Measurements from ENCODE around the gene DNASE1L1. TPM values are rescaled to one million over a fixed set of nuclear protein-coding genes. Genes with fewer than 3 reads are reported as not detected.

Gene DNASE1L1
- total and polyA plus RNA-seq, 2 experiments from 2014 or later: 22.6 to 36.1 TPM

DNA sequence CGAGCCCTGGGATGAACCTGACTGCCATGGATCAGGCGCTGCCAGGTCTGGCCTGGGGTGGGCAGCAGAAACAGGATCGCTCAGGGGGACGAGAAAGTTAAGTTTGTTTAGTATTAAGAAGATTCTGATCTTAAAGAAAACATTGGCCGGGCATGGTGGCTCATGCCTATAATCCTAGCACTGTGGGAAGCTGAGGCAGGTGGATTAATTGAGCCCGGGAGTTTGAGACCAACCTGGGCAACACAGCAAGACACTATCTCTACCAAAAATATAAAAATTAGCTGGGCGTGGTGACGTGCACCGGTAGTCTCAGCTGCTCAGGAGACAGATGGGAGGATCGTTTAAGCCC, 33.9 kb downstream of the DNASE1L1 start:
- Histone ChIP-seq H3K27me3 (no peaks in the 10 kb centered on the region), H3K4me3 (no peak overlapping the region), H3K36me3 (replicated peaks; ENCODE audit: insufficient read depth, low read depth) (no peaks in the 10 kb centered on the region), H3K79me2 (peaks cover 11% of the 10 kb centered on the region), H3K9me2 (replicated peaks; ENCODE audit: insufficient read depth) (no peaks in the 10 kb centered on the region), H3K4me2 (peak overlapping the region; percentile 85), H2AFZ (no peak overlapping the region), H3K4me1 (ENCODE audit: insufficient read depth) (peaks cover 14% of the 10 kb centered on the region), H4K20me1 (ENCODE audit: insufficient read depth, poor library complexity, severe bottlenecking) (peaks cover under 1% of the 10 kb centered on the region), H3K9me3 (ENCODE audit: low read depth) (no peaks in the 10 kb centered on the region), H3K27ac (peak overlapping the region; percentile 27)
- 75% methylated on average over 10 of the region's 10 CpGs for whole genome bisulfite sequencing (ENCODE audit: low lambda C conversion rate, missing lambda C conversion rate)
- no peak for DNase-seq (ENCODE audit: low spot score)
- no peak for TF ChIP-seq EZH2 (IDR thresholded peaks at IDR 0.05; ENCODE audit: borderline replicate concordance)

DNA sequence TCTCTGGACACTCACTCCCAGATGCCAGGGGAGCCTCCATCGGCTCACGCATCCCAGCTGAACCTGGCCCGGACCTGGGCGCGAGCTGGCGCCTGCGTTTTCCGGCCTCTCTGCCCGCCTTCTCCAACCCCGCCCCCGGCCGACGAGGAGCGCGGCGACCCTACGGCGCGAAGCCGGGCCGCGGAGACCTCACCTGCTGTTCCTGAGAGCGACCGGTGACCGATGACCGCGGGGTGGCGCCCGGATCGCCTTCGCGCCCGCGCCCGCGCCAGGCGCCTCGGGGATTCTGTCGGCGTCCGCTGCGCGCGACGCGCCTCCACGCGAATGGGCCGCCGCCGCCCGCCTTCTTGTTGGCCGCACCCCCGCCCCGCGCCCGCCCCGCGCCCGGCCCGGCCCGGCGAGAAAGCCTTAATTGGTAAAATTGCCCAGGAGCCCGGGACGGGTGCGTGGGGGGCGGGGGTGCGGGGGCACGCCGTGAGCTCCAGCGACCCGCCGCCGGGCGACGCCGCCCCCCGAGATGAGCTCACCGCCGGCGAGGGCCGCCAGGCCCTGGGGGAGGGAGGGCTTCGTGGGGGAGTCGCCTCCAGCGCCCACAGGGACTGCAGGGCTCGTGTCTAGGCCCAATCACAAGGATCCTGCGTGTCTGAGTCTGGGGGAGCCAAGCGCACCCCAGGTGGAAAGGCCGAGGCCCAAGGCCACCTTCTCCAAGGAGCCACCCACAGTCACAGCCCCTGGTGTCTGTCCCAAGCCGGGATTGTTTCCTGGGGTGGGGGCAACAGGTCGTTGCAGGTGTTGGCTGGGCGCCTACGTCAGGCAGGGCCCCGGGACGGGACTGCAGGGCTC, 34.5 kb downstream of the DNASE1L1 start, which contains the start of gene FLNA:
Gene FLNA (minus strand): TSS at position 322 of the 843 bp plus-strand sequence. CDS start 3,389 bp downstream, outside the sequence.
- DNase-seq (ENCODE audit: low spot score): peak; percentile 57
- no peaks in the 10 kb centered on the region for H3K9me2 ChIP-seq (replicated peaks; ENCODE audit: insufficient read depth)
- H3K4me2 ChIP-seq: peak within 1 kb of the TSS; percentile 85
- no peaks in the 10 kb centered on the region for H3K9me3 ChIP-seq (ENCODE audit: low read depth)
- no peaks in the 10 kb centered on the region for H3K27me3 ChIP-seq
- H3K4me3 ChIP-seq: no peak within 1 kb of the TSS
- peaks cover 8% of the 10 kb centered on the region for H3K79me2 ChIP-seq
- peak within 1 kb of the TSS; percentile 50 for H3K27ac ChIP-seq
- no peaks in the 10 kb centered on the region for H3K36me3 ChIP-seq (replicated peaks; ENCODE audit: insufficient read depth, low read depth)
- H3K4me1 ChIP-seq (ENCODE audit: insufficient read depth): peaks cover 14% of the 10 kb centered on the region
- no peaks in the 10 kb centered on the region for H4K20me1 ChIP-seq (ENCODE audit: insufficient read depth, poor library complexity, severe bottlenecking)
- TF ChIP-seq, protein P1, sequence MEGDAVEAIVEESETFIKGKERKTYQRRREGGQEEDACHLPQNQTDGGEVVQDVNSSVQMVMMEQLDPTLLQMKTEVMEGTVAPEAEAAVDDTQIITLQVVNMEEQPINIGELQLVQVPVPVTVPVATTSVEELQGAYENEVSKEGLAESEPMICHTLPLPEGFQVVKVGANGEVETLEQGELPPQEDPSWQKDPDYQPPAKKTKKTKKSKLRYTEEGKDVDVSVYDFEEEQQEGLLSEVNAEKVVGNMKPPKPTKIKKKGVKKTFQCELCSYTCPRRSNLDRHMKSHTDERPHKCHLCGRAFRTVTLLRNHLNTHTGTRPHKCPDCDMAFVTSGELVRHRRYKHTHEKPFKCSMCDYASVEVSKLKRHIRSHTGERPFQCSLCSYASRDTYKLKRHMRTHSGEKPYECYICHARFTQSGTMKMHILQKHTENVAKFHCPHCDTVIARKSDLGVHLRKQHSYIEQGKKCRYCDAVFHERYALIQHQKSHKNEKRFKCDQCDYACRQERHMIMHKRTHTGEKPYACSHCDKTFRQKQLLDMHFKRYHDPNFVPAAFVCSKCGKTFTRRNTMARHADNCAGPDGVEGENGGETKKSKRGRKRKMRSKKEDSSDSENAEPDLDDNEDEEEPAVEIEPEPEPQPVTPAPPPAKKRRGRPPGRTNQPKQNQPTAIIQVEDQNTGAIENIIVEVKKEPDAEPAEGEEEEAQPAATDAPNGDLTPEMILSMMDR (IDR thresholded peaks at IDR 0.05; ENCODE audit: poor library complexity): peak; percentile 23
- no peak for TF ChIP-seq EZH2phosphoT487 (IDR thresholded peaks at IDR 0.05; ENCODE audit: low read depth, severe bottlenecking, unreplicated experiment)
- H2AFZ ChIP-seq: no peak within 1 kb of the TSS
- WGBS (ENCODE audit: low lambda C conversion rate, missing lambda C conversion rate): 50% methylated on average over 29 of the region's 95 CpGs

DNA sequence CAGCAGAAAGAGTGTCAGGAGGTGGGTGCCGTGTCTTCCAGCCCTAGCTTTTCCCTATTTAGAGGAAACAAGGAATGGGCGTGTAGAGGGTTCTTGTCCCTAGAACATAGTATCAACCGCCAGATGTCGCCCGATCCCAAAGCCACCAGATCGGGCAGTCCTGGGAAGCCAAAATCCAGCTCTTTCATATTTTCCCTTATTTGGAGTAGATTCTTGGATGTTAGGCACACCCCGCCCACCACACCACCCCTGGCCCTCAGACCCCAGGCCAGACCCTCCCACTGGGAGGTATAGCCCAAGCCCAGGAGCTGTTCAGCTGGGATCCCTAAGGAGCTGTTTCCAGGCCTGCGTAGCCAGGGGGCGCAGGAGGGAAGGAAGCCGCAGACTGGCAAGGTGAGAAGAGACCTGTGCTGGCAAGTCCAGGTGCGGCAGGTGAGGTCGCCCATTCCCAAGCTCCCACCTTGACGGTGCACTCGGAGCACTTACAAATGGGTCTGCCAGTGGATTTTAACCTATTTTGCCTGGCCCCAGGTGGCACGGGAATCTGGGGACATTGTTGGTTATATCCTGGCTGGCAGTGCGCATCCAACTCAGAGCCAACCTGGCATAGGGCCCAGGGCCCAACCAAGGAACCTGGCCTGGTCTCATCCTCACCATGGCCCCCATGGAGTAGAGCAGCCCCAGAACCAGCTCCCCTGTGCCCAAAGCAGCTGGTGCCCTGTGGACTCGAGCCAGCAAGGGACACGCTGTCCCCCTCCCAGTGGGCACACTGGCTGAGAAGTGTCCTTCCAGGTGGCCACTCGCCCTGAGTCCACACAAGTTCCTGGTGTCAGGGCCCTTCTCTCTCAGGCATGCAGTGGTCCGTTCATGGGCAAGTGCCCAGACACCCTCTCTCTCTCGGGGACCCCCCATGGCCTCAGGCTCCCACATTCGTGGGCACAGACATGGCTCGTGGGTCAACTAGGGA, 35.4 kb downstream of the DNASE1L1 start:
- 51% methylated on average over 23 of the region's 23 CpGs for WGBS (ENCODE audit: low lambda C conversion rate, missing lambda C conversion rate)
- peak; percentile 75 for DNase-seq (ENCODE audit: low spot score)
- H2AFZ ChIP-seq: no peak overlapping the region

More for the DNA sequence above, 35.4 kb downstream of the DNASE1L1 start:
- H3K9me3 ChIP-seq (ENCODE audit: low read depth): no peaks in the 10 kb centered on the region
- peaks cover 7% of the 10 kb centered on the region for H3K79me2 ChIP-seq
- TF ChIP-seq, protein P1 (IDR thresholded peaks at IDR 0.05; ENCODE audit: poor library complexity): peak; percentile 59
- no peak for TF ChIP-seq EZH2 (IDR thresholded peaks at IDR 0.05; ENCODE audit: borderline replicate concordance)
- H4K20me1 ChIP-seq (ENCODE audit: insufficient read depth, poor library complexity, severe bottlenecking): peaks cover under 1% of the 10 kb centered on the region
- H3K4me1 ChIP-seq (ENCODE audit: insufficient read depth): peaks cover 18% of the 10 kb centered on the region
- H3K36me3 ChIP-seq (replicated peaks; ENCODE audit: insufficient read depth, low read depth): no peaks in the 10 kb centered on the region
- no peak overlapping the region for H3K4me3 ChIP-seq
- no peaks in the 10 kb centered on the region for H3K27me3 ChIP-seq
- H3K9me2 ChIP-seq (replicated peaks; ENCODE audit: insufficient read depth): no peaks in the 10 kb centered on the region
- H3K4me2 ChIP-seq: peak overlapping the region; percentile 85
- H3K27ac ChIP-seq: peak overlapping the region; percentile 57
